Smooth muscle cell (in vitro differentiated cells): ENCODE data around the gene EFCAB8. TPM values are rescaled to one million over a fixed set of nuclear protein-coding genes. Genes with fewer than 3 reads are reported as not detected.

Experiments used
- DNase-seq: peaks from one replicate; lab custom pipeline; 2025; ENCODE audit not compliant: unreplicated experiment; lab: John Stamatoyannopoulos, UW
- H2AFZ ChIP-seq: fragments of 200-600 bp; sonication (generic); 2 replicates; pipeline ENCODE4 v1.6.0; 2016; ENCODE audit warnings: antibody characterized with exemption, low read depth, mild to moderate bottlenecking
- H3F3A ChIP-seq: fragments of 200-600 bp; sonication (generic); 2 replicates; pipeline ENCODE4 v1.6.0; 2017; ENCODE audit warnings: antibody characterized with exemption, low read depth
- H3K27ac ChIP-seq: fragments of 200-600 bp; sonication (generic); 2 replicates; pipeline ENCODE4 v1.5.1; 2016; ENCODE audit warnings: low read depth, mild to moderate bottlenecking
- H3K27me3 ChIP-seq: fragments of 200-600 bp; sonication (generic); 2 replicates; pipeline ENCODE4 v1.6.1; 2016; ENCODE audit warnings: low read depth, mild to moderate bottlenecking
- H3K36me3 ChIP-seq: fragments of 200-600 bp; sonication (generic); 2 replicates; pipeline ENCODE4 v1.5.1; 2016; ENCODE audit warnings: low read depth
- H3K4me1 ChIP-seq: fragments of 200-600 bp; sonication (generic); 2 replicates; pipeline ENCODE4 v1.5.1; 2016; ENCODE audit warnings: low read depth
- H3K4me2 ChIP-seq: fragments of 200-600 bp; sonication (generic); 2 replicates; pipeline ENCODE4 v1.6.0; 2016; ENCODE audit warnings: mild to moderate bottlenecking
- H3K4me3 ChIP-seq: fragments of 200-600 bp; sonication (generic); 2 replicates; pipeline ENCODE4 v1.5.1; 2016; ENCODE audit warnings: mild to moderate bottlenecking
- H3K79me2 ChIP-seq: fragments of 200-600 bp; sonication (generic); 2 replicates; pipeline ENCODE4 v1.6.0; 2016; ENCODE audit warnings: low read depth, mild to moderate bottlenecking
- H3K9ac ChIP-seq: fragments of 200-600 bp; sonication (generic); 2 replicates; pipeline ENCODE4 v1.6.0; 2016; ENCODE audit warnings: low read depth
- H3K9me3 ChIP-seq: fragments of 200-600 bp; sonication (generic); replicated peaks from 2 replicates; pipeline ENCODE4 v1.5.1; 2016; ENCODE audit warnings: low read depth
- H4K20me1 ChIP-seq: fragments of 200-600 bp; sonication (generic); 2 replicates; pipeline ENCODE4 v1.6.0; 2016; ENCODE audit warnings: low read depth
- CTCF ChIP-seq: fragments of 200-600 bp; sonication (generic); IDR thresholded peaks from 2 replicates; pipeline ENCODE4 v1.5.1; 2017; ENCODE audit warnings: borderline replicate concordance, mild to moderate bottlenecking, antibody characterized with exemption; ENCODE audit not compliant: insufficient read depth, poor library complexity, severe bottlenecking
- WGBS: methylation state at CpG from one replicate; pipeline ENCODE4 v1.1.7; 2016; ENCODE audit warnings: low lambda C conversion rate; 5-methylcytosine and 5-hydroxymethylcytosine counted together
- polyA plus RNA-seq: library from polyadenylated mRNA; unstranded; fragments of >200 nt; fragmentation: Nextera tagmentation; extraction: Ambion mirVana; gene quantifications from 2 replicates; pipeline ENCODE4 v1.2.1, GENCODE V29; 2016
- total RNA-seq: library from RNA; depleted of rRNA; stranded (reverse); fragments of >200 nt; gene quantifications from 2 replicates; pipeline ENCODE4 v1.2.3, GENCODE V29; 2014

EFCAB8 gene
- total and polyA plus RNA-seq, 2 experiments from 2014 or later = 0.25 to 1.7 TPM

DNA sequence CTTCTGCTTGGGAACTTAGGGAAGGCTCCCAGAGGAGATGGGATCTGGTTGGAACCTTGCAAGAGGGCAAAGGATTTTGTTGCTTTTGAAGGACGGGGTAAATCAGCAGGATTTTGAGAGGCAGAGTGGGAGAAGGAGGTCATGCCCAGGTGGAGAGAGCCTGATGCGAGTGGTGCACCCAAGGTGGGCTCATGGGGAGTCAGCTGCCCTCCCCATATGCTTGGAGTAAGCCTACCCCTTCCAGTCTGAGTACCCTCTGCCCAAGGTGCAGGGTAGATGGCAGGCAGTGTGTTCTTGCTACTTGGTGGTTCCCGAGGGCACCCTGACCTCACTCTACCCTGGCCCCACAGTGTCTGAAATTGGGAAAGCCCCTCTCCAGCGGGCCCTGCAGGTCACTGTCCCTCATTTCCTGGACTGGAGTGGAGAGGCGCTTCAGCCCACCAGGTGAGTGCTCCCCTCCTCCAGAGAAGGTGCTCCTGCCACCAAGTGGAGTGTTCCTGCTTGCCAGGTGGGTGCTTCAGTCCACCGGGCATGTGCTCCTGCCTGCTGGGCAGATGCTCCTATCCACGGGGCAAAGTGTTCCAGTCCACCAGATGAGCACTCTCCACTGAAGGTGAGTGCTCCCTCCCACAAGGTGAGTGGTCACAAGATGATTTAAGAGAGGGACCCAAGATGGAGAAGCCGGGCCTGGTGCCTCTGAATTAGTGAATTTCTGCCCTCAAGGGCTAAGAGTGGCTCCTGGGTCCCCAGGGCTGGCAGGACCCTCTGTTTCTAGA, 152.1 kb downstream of the EFCAB8 start:
- Histone ChIP-seq H3K9ac (no peak overlapping the region), H3K4me2 (no peak overlapping the region), H3K27me3 (peaks cover 34% of the 10 kb centered on the region), H3K4me3 (no peak overlapping the region), H3K9me3 (no peaks in the 10 kb centered on the region), H3K79me2 (no peaks in the 10 kb centered on the region), H3K27ac (no peak overlapping the region), H2AFZ (no peak overlapping the region), H3K36me3 (no peaks in the 10 kb centered on the region), H3F3A (no peaks in the 10 kb centered on the region), H4K20me1 (no peaks in the 10 kb centered on the region), H3K4me1 (no peaks in the 10 kb centered on the region)
- no peak for DNase-seq
- no peak for TF ChIP-seq CTCF
- WGBS = 92% methylated on average over 8 of the region's 8 CpGs

Other genes starting within 250 kb of the EFCAB8 start
- gene C20orf203, start 185.0 kb upstream of the EFCAB8 start, total RNA-seq = 0.13 TPM in 1 of 2 replicates, not detected in the other
- not detected in 2 replicates for gene C20orf203, start 185.0 kb upstream of the EFCAB8 start, polyA plus RNA-seq
- gene COMMD7, start 115.5 kb upstream of the EFCAB8 start, total RNA-seq = 29.2 and 35.4 TPM in 2 replicates
- 57.6 and 62.8 TPM in 2 replicates for gene COMMD7, start 115.5 kb upstream of the EFCAB8 start, polyA plus RNA-seq
- 2.9 and 3.5 TPM in 2 replicates for gene DNMT3B, start 96.5 kb upstream of the EFCAB8 start, total RNA-seq
- gene DNMT3B, start 96.5 kb upstream of the EFCAB8 start, polyA plus RNA-seq = 0.79 and 2.9 TPM in 2 replicates
- gene MAPRE1, start 39.0 kb upstream of the EFCAB8 start, total RNA-seq = 160 TPM in 2 replicates
- gene MAPRE1, start 39.0 kb upstream of the EFCAB8 start, polyA plus RNA-seq = 81.0 and 89.2 TPM in 2 replicates
- gene SUN5, start 145.5 kb downstream of the EFCAB8 start, total RNA-seq = not detected in 2 replicates
- gene SUN5, start 145.5 kb downstream of the EFCAB8 start, polyA plus RNA-seq = not detected in 2 replicates
- gene BPIFB2, start 148.8 kb downstream of the EFCAB8 start, total RNA-seq = not detected in 2 replicates
- gene BPIFB2, start 148.8 kb downstream of the EFCAB8 start, polyA plus RNA-seq = not detected in 2 replicates
- gene BPIFB6, start 172.7 kb downstream of the EFCAB8 start, total RNA-seq = not detected in 2 replicates
- not detected in 2 replicates for gene BPIFB6, start 172.7 kb downstream of the EFCAB8 start, polyA plus RNA-seq
- gene BPIFB3, start 195.0 kb downstream of the EFCAB8 start, total RNA-seq = not detected in 2 replicates
- gene BPIFB3, start 195.0 kb downstream of the EFCAB8 start, polyA plus RNA-seq = not detected in 2 replicates
- gene BPIFB4, start 220.7 kb downstream of the EFCAB8 start, total RNA-seq = not detected in 2 replicates
- not detected in 2 replicates for gene BPIFB4, start 220.7 kb downstream of the EFCAB8 start, polyA plus RNA-seq